Measurements from ENCODE around the gene NUMA1.

NUMA1 gene

DNA sequence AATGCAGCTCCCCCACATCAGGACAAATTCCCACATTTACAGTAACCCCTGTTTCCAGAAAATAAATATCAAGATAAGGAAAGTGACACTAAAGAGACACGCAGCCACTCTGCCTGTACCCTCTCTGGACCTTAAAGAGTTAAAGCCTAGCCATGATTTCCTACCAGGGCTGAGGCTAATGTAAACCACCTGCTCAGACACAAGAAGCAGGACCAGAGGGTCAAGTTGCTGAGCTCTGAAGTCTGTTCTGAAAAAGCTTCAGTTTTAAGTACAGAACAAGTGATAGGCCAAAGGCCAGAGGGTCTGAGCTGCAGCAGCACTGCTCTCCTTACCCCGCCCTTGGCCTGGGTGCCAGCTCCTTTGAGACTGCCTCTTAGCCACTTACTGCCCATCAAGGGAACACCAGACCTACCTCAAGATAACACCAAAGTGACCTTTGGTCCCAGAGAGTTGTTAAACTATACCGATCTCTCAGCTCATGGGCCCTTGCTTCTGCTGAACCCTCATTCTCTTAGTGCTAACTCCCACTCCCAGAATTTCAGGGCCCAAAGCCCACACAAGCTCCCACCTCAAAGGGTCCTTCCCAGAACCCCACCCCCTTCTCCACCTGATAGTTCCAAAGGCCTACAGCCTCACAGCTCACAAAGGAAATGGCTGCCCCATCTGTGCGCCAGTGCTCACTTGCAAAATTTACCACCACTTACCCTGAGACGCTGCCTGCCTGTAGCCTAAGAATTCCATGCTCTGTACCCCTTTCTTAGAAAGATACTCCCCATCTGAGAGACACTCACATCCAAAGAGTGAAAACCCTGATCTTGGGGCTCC lies 41.1 kb downstream of the NUMA1 start:
- Histone ChIP-seq H3K4me1 (peaks cover 30% of the 10 kb centered on the region), H3K27ac (peak overlapping the region; percentile 99), H3K9ac (peak overlapping the region; percentile 28), H3K4me3 (ENCODE audit: low read depth, low read length) (peak overlapping the region; percentile 80), H2AFZ (no peak overlapping the region), H3K79me2 (peaks cover 50% of the 10 kb centered on the region), H3K36me3 (ENCODE audit: control insufficient read depth, insufficient read depth, low read length) (no peaks in the 10 kb centered on the region), H3K27me3 (ENCODE audit: control insufficient read depth, insufficient read depth, low read length) (no peaks in the 10 kb centered on the region), H3K4me2 (ENCODE audit: low read length) (peak overlapping the region; percentile 88), H3K9me3 (ENCODE audit: control insufficient read depth, low read length) (no peaks in the 10 kb centered on the region)
- no peak for TF ChIP-seq CTCF (IDR thresholded peaks at IDR 0.05)

DNA sequence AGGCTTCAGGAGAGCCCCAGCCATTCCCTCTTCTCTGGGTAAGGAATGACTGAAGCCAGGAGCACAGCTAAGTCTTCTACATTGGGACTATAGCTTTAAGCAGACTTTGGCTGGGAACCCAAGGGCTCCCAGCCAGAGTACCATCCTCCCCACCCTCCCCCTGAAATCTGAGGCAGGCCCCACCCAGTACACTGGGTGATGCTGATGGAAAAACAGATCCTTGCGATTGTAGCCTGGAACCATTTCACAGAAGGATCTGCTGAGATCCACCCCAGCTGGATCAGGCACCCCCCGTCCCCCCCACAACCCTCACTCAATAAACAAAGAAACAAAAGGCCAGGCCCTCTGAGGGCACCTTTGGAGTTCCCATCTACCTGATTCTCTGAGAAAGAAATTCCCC lies 41.9 kb downstream of the NUMA1 start:
- TF ChIP-seq CTCF (IDR thresholded peaks at IDR 0.05), result no peak
- H3K4me3 ChIP-seq (ENCODE audit: low read depth, low read length), result peak overlapping the region; percentile 80
- H3K4me1 ChIP-seq, result peaks cover 30% of the 10 kb centered on the region
- no peaks in the 10 kb centered on the region for H3K36me3 ChIP-seq (ENCODE audit: control insufficient read depth, insufficient read depth, low read length)
- peaks cover 42% of the 10 kb centered on the region for H3K79me2 ChIP-seq
- H3K9me3 ChIP-seq (ENCODE audit: control insufficient read depth, low read length), result no peaks in the 10 kb centered on the region
- peak overlapping the region; percentile 99 for H3K27ac ChIP-seq
- H3K4me2 ChIP-seq (ENCODE audit: low read length), result peak overlapping the region; percentile 88
- no peak overlapping the region for H2AFZ ChIP-seq
- H3K27me3 ChIP-seq (ENCODE audit: control insufficient read depth, insufficient read depth, low read length), result no peaks in the 10 kb centered on the region
- no peak overlapping the region for H3K9ac ChIP-seq

DNA sequence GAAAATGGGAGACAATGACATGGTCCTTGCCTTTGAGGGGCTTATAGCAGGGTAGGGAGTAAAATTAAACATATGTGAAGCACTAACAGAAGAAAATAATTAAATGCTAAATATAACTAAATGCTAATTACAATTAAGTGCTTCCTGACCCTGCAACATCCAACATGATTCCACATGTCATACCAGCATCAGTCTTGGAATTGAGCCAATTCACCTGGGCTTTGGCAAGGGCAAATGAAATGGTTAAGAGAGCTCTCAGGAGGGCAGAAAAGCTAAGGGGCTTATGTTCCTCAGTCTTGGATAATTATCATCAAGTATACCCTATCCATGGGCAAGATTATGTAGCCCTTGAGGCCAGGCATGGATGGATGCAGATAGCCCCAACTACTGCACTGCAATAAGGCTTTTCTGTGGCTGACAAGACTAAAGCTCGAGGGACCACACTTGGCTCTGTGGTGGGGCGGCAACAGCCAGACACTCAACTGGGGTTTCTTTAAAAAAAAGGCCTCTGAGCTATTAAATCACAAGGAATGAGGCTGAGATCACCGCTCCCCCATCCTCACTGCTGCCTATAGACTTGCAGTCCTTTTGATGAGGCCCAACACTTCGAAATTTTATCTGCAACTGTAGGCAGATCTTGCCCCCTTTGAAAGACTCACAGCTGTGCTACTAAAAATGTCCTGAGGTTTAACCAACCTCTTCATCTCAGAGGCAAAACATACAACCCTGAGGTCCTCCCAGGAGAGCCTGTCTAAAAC lies 42.6 kb downstream of the NUMA1 start:
- peak overlapping the region; percentile 99 for H3K27ac ChIP-seq
- H3K79me2 ChIP-seq, result peaks cover 41% of the 10 kb centered on the region
- H3K4me3 ChIP-seq (ENCODE audit: low read depth, low read length), result no peak overlapping the region
- peaks cover 30% of the 10 kb centered on the region for H3K4me1 ChIP-seq
- H3K36me3 ChIP-seq (ENCODE audit: control insufficient read depth, insufficient read depth, low read length), result no peaks in the 10 kb centered on the region
- H3K9me3 ChIP-seq (ENCODE audit: control insufficient read depth, low read length), result no peaks in the 10 kb centered on the region
- H3K4me2 ChIP-seq (ENCODE audit: low read length), result peak overlapping the region; percentile 88
- H3K9ac ChIP-seq, result no peak overlapping the region
- no peaks in the 10 kb centered on the region for H3K27me3 ChIP-seq (ENCODE audit: control insufficient read depth, insufficient read depth, low read length)
- no peak for TF ChIP-seq CTCF (IDR thresholded peaks at IDR 0.05)
- no peak overlapping the region for H2AFZ ChIP-seq

- Histone ChIP-seq H3K27ac (no peak overlapping the region), H3K9me3 (ENCODE audit: control insufficient read depth, low read length) (no peaks in the 10 kb centered on the region), H3K27me3 (ENCODE audit: control insufficient read depth, insufficient read depth, low read length) (no peaks in the 10 kb centered on the region), H3K9ac (no peak overlapping the region), H3K4me1 (peaks cover 23% of the 10 kb centered on the region), H3K36me3 (ENCODE audit: control insufficient read depth, insufficient read depth, low read length) (no peaks in the 10 kb centered on the region), H3K4me2 (ENCODE audit: low read length) (no peak overlapping the region), H3K4me3 (ENCODE audit: low read depth, low read length) (no peak overlapping the region), H3K79me2 (peaks cover 41% of the 10 kb centered on the region), H2AFZ (no peak overlapping the region)
- TF ChIP-seq CTCF (IDR thresholded peaks at IDR 0.05), result no peak
These were observed 43.7 kb downstream of the NUMA1 start for GRCh38 chr11:72036687-72037086.

Measured in parathyroid adenoma (tissue), 2 donors.